ENCODE measurements around the gene SYNGAP1.
"Not testable (repeated sequence)": the region's sequence is repeated elsewhere in the genome, so short reads cannot be mapped to it uniquely, and the experiment has no call there.

SYNGAP1 gene

DNA sequence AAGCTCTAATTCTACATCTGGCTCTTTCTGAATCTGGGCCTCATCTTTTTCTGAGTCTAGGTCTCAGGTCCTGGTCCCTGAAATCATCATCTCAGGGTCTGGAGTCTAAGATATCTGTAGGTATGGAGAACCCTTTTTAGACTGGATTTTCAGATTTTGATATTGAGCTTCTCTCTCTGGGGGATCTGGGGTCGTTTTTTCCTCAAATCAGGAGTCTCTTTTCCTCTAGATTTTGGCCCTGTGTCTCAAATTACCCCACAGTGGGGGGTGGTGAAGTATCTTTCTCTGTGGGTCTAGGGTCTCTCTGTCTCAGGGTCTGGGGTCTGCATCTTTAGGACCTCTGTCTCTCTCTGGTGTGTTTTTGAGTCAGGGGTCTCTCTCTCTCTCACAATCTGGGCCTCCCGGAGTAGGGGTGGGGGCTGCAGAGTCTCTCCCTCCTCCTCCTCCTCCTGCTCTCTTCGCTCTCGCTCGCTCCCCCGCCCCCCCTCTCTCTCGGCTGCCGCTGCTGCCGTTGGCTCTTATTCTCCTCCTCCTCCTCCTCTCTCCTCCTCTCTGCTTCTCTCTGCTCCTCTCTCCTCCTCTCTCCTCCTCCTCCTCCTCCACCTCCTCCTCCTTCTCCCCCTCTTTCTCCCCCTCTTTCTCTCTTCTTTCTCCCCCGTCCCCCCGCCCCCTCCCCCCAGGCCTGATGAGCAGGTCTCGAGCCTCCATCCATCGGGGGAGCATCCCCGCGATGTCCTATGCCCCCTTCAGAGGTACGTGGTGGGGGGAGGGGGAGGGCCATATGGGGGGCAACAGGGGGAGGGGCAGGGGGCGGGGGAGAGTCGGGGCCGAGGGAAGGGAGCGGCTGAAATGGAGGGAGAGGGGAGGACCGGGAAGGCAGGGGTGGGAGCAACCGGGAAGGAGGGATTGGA lies at the start of gene SYNGAP1:
SYNGAP1 (plus strand) TSS at position 486 of the 911 bp plus-strand sequence; CDS start at position 686, 200 bp downstream.
- H3K9me3 ChIP-seq (ENCODE audit: control insufficient read depth in 2 of 2, low read length in 2 of 2), result no peaks in the 10 kb centered on the region
- H3K36me3 ChIP-seq (ENCODE audit: control insufficient read depth in 2 of 2, insufficient read depth in 2 of 2, low read length in 2 of 2), result peaks cover 6 to 17% of the 10 kb centered on the region in 2 donors
- H3K9ac ChIP-seq (ENCODE audit: low read length in 2 of 2), result peak within 1 kb of the TSS; percentile 79 to 85
- no peaks in the 10 kb centered on the region for H3K27me3 ChIP-seq (ENCODE audit: control insufficient read depth in 1 of 2, insufficient read depth in 2 of 2, low read length in 2 of 2)
- H3K4me1 ChIP-seq (ENCODE audit: control insufficient read depth, insufficient read depth, low read length), result peaks cover 63% of the 10 kb centered on the region
- peak within 1 kb of the TSS; percentile 64 to 86 for H3K4me3 ChIP-seq (ENCODE audit: low read length in 2 of 2)
- H3K27ac ChIP-seq (ENCODE audit: low read length), result peak within 1 kb of the TSS; percentile 97

DNA sequence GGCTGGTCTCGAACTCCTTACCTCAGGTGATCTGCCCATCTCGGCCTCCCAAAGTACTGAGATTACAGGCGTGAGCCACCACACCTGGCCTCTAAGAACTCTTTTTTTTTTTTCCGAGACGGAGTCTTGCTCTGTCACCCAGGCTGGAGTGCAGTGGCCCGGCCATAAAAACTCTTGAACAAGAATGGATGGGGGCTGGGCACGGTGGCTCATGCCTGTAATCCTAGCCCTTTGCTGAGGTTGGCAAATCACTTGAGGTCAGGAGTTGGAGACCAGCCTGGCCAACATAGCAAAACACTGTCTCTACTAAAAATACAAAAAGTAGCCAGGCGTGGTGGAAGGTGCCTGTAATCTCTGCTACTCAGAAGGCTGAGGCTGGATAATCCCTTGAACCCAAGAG lies 48.0 kb upstream of the SYNGAP1 start:
- H3K27ac ChIP-seq (ENCODE audit: low read length); H3K4me3 ChIP-seq (ENCODE audit: low read length in 2 of 2); H3K27me3 ChIP-seq (ENCODE audit: control insufficient read depth in 1 of 2, insufficient read depth in 2 of 2, low read length in 2 of 2); H3K9me3 ChIP-seq (ENCODE audit: control insufficient read depth in 2 of 2, low read length in 2 of 2); H3K9ac ChIP-seq (ENCODE audit: low read length in 2 of 2); H3K36me3 ChIP-seq (ENCODE audit: control insufficient read depth in 2 of 2, insufficient read depth in 2 of 2, low read length in 2 of 2): not testable (repeated sequence)
- peaks cover 22% of the 10 kb centered on the region for H3K4me1 ChIP-seq (ENCODE audit: control insufficient read depth, insufficient read depth, low read length)

DNA sequence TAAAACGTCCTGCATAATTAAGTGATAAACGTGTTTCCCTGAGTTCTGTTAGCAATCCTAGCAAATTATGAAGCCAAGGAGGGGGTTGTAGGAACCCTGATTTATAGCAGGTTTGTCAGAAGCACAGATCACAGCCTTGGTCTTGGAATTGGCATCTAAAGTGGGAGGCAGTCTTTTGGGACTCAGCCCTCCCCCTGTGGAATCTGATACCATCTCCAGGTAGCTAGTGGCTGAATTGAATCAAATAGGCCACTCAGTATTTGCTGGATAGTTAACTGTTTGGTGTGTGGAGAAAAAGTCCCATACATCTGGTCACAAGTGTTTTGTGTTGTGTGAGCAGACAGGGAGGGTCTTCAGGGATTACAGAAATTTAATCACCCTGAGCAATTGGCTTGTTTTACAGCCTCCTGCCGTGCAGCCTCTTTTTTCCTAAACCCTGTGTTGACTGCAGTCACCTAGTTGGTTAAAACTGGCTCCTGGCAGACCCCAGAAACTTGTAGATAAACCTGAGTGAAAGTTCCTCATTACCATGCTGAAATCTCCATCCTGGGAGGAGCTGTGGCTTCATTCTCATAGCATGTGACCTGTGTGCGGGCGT lies 47.2 kb upstream of the SYNGAP1 start:
- no peaks in the 10 kb centered on the region for H3K27me3 ChIP-seq (ENCODE audit: control insufficient read depth in 1 of 2, insufficient read depth in 2 of 2, low read length in 2 of 2)
- H3K27ac ChIP-seq (ENCODE audit: low read length), result no peak overlapping the region
- no peak overlapping the region for H3K9ac ChIP-seq (ENCODE audit: low read length in 2 of 2)
- no peaks in the 10 kb centered on the region for H3K9me3 ChIP-seq (ENCODE audit: control insufficient read depth in 2 of 2, low read length in 2 of 2)
- no peaks in the 10 kb centered on the region for H3K36me3 ChIP-seq (ENCODE audit: control insufficient read depth in 2 of 2, insufficient read depth in 2 of 2, low read length in 2 of 2)
- peaks cover 22% of the 10 kb centered on the region for H3K4me1 ChIP-seq (ENCODE audit: control insufficient read depth, insufficient read depth, low read length)
- no peak overlapping the region for H3K4me3 ChIP-seq (ENCODE audit: low read length in 2 of 2)

DNA sequence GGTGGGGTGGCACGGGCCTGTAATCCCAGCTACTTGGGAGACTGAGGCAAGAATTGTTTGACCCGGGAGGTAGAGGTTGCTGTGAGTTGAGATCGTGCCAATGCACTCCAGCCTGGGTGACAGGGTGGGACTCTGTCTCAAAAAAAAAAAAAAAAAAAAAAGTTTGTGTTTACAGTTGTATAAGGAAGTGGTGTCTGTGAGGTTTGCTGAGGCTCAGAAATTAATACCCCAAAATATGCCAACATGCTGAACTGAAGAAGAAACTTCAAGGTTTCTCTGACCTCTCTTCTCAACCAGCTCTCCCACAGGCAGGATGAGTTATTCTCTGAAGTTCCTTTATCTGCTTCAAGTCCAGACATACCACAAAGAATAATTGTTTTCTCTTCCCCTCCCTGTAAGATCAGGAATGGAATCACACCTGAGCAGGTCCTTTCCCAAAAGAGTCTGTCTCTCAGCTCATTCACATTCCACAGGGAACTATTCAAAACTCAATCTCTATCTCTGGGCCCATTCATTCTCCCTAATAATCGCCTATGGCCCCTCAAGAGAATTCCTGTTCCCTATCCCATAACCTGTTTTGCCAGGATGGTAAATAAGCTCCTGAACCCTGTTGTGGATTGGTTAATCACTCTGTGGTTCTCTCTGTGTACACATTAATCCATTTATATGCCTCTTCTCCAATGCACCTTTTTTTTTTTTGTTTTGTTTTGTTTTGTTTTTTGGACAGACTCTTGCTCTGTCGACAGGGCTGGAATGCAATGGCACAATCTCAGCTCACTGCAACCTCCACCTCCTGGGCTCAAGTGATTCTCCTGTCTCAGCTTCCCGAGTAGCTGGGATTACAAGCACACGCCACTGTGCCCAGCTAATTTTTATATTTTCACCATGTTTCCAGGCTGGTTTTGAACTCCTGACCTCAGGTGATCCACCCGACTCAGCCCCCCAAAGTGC lies 45.6 kb upstream of the SYNGAP1 start:
- Histone ChIP-seq H3K4me1 (ENCODE audit: control insufficient read depth, insufficient read depth, low read length) (peaks cover 22% of the 10 kb centered on the region), H3K9ac (ENCODE audit: low read length in 2 of 2) (no peak overlapping the region), H3K27ac (ENCODE audit: low read length) (peak overlapping the region; percentile 62), H3K36me3 (ENCODE audit: control insufficient read depth in 2 of 2, insufficient read depth in 2 of 2, low read length in 2 of 2) (no peaks in the 10 kb centered on the region), H3K9me3 (ENCODE audit: control insufficient read depth in 2 of 2, low read length in 2 of 2) (no peaks in the 10 kb centered on the region), H3K4me3 (ENCODE audit: low read length in 2 of 2) (peak overlapping the region in 1 of 2 donors; percentile 49), H3K27me3 (ENCODE audit: control insufficient read depth in 1 of 2, insufficient read depth in 2 of 2, low read length in 2 of 2) (no peaks in the 10 kb centered on the region)

DNA sequence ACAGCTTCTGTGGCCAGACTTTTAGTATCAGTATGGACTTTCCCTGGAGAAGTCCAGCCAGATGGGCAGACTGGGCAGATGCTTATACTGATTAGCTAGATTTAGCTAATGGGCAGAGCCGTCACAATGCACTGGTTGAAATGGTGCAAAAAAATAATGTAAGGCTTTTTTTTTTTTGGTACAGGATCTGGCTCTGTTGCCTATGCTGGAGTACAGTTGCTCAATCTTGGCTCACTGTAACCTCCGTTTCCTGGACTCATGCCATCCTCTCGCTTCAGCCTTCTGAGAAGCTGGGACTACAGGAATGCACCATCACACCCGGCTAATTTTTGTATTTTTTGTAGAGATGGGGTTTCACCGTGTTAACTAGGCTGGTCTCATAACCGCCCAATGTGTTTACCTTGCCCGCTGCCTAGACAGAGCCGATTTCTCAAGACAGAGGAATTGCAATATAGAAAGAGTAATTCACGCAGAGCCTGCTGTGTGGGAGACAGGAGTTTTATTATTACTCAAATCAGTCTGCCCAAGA lies 44.7 kb upstream of the SYNGAP1 start:
- Histone ChIP-seq H3K9me3 (ENCODE audit: control insufficient read depth in 2 of 2, low read length in 2 of 2) (no peaks in the 10 kb centered on the region), H3K27me3 (ENCODE audit: control insufficient read depth in 1 of 2, insufficient read depth in 2 of 2, low read length in 2 of 2) (no peaks in the 10 kb centered on the region), H3K36me3 (ENCODE audit: control insufficient read depth in 2 of 2, insufficient read depth in 2 of 2, low read length in 2 of 2) (no peaks in the 10 kb centered on the region), H3K27ac (ENCODE audit: low read length) (peak overlapping the region; percentile 62), H3K4me3 (ENCODE audit: low read length in 2 of 2) (peak overlapping the region in 1 of 2 donors; percentile 49), H3K9ac (ENCODE audit: low read length in 2 of 2) (peak overlapping the region; percentile 21 to 44), H3K4me1 (ENCODE audit: control insufficient read depth, insufficient read depth, low read length) (peaks cover 22% of the 10 kb centered on the region)

DNA sequence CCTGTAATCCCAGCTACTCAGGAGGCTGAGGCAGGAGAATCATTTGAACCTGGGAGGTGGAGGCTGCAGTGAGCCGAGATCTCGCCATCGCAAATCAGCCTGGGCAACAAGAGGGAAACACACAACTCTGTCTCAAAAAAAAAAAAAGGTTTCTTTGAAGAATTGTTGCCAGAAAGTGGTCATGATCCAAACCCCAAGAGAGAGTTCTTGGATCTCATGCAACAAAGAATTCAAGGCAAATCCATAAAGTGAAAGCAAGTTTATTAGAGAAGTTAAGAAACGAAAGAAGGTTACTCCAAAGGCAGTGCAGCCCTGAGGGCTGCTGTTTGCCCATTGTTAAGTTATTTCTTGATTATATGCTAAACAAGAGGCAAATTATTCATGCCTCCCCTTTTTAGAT lies 42.7 kb upstream of the SYNGAP1 start:
- Histone ChIP-seq H3K27ac (ENCODE audit: low read length) (no peak overlapping the region), H3K9ac (ENCODE audit: low read length in 2 of 2) (no peak overlapping the region), H3K4me1 (ENCODE audit: control insufficient read depth, insufficient read depth, low read length) (peaks cover 25% of the 10 kb centered on the region), H3K4me3 (ENCODE audit: low read length in 2 of 2) (no peak overlapping the region), H3K9me3 (ENCODE audit: control insufficient read depth in 2 of 2, low read length in 2 of 2) (no peaks in the 10 kb centered on the region), H3K36me3 (ENCODE audit: control insufficient read depth in 2 of 2, insufficient read depth in 2 of 2, low read length in 2 of 2) (no peaks in the 10 kb centered on the region), H3K27me3 (ENCODE audit: control insufficient read depth in 1 of 2, insufficient read depth in 2 of 2, low read length in 2 of 2) (no peaks in the 10 kb centered on the region)

DNA sequence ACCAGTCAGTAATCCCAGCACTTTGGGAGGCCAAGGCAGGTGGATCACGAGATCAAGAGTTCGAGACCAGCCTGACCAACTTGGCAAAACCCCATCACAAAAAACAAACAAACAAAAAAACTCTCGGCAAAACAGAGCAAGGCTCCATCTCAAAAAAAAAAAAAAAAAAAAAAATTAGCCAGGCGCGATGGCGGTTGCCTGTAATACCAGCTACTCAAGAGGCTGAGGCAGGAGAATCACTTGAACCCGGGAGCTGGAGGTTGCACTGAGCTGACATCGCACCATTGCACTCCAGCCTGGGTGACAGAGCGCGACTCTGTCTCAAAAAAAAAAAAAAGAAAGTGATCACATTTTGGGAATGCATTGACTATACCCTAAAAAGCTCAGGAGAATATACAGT lies 40.7 kb upstream of the SYNGAP1 start:
- not testable (repeated sequence) for H3K9ac ChIP-seq (ENCODE audit: low read length in 2 of 2); H3K27me3 ChIP-seq (ENCODE audit: control insufficient read depth in 1 of 2, insufficient read depth in 2 of 2, low read length in 2 of 2); H3K9me3 ChIP-seq (ENCODE audit: control insufficient read depth in 2 of 2, low read length in 2 of 2); H3K36me3 ChIP-seq (ENCODE audit: control insufficient read depth in 2 of 2, insufficient read depth in 2 of 2, low read length in 2 of 2); H3K4me3 ChIP-seq (ENCODE audit: low read length in 2 of 2); H3K27ac ChIP-seq (ENCODE audit: low read length)
- H3K4me1 ChIP-seq (ENCODE audit: control insufficient read depth, insufficient read depth, low read length), result peaks cover 37% of the 10 kb centered on the region

DNA sequence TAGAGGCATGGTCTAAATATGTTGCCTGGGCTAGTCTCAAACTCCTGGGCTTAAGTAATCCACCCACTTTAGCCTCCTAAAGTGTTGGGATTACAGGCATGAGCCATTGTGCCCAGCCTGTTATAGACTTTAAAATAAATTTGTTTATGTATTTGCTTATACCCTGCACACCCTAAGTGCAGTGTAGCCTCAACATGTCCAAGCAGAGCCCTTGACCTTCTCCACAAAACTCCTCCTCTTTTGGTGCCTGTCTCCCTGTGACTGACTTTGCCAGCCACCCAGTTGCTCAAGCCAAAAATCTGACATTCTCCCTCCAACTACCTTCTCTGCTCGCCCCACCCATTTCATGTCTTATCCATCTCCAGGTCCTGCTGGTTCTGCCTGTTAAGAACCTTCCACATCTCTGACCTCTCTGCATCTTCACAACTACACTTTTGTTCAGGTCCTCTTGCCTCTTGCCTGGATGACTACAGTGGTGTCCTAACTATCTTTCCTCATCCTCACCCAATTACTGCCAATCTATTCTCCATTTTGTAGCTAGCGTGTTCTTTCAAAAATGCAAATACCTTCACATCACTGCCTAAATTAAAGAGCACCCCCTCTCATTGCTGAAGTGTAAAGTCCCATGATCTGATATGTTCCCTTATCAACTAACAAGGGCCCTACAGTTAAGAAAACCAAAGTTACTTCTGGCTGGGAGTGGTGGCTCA lies 39.4 kb upstream of the SYNGAP1 start:
- no peak overlapping the region for H3K27ac ChIP-seq (ENCODE audit: low read length)
- no peaks in the 10 kb centered on the region for H3K36me3 ChIP-seq (ENCODE audit: control insufficient read depth in 2 of 2, insufficient read depth in 2 of 2, low read length in 2 of 2)
- H3K9me3 ChIP-seq (ENCODE audit: control insufficient read depth in 2 of 2, low read length in 2 of 2), result no peaks in the 10 kb centered on the region
- peaks cover 25% of the 10 kb centered on the region for H3K4me1 ChIP-seq (ENCODE audit: control insufficient read depth, insufficient read depth, low read length)
- no peaks in the 10 kb centered on the region for H3K27me3 ChIP-seq (ENCODE audit: control insufficient read depth in 1 of 2, insufficient read depth in 2 of 2, low read length in 2 of 2)
- no peak overlapping the region for H3K4me3 ChIP-seq (ENCODE audit: low read length in 2 of 2)
- no peak overlapping the region for H3K9ac ChIP-seq (ENCODE audit: low read length in 2 of 2)

DNA sequence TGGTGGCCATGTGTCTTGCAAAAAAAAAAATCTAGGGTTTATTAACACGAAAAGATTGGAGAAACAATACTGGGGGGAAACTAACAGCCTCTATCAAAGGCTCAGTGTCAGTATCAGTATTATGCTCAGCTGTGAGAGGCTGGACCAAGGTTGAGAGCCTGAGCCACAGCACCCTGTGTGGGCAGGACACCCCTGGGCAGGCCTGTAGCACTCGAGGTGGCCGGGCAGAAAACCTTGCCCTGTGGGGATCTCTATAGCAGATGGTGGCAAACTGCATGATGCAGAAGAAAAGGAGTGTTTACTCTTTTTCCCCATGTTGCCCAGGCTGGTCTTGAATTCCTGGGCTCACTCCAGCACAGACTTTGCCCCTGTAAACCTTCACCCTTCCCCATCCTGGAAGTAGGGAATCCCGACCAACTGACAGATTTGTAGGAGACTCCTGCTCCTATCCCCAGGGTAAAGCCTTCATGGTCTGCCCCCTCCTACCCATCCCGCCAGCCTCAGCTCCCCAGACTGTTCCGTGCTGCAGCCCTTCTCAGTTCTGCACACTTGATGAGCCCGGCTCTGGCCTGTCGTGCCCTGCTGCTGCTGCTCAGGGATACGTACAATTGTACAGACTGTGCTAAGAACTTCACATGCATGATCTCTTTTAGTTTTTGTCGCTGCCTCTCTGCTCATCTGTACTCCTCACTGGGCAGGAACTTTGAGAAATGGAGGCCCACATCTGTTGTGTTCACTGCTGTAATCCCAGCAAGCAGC lies 36.3 kb upstream of the SYNGAP1 start:
- Histone ChIP-seq H3K4me3 (ENCODE audit: low read length in 2 of 2) (no peak overlapping the region), H3K36me3 (ENCODE audit: control insufficient read depth in 2 of 2, insufficient read depth in 2 of 2, low read length in 2 of 2) (no peaks in the 10 kb centered on the region), H3K27me3 (ENCODE audit: control insufficient read depth in 1 of 2, insufficient read depth in 2 of 2, low read length in 2 of 2) (no peaks in the 10 kb centered on the region), H3K4me1 (ENCODE audit: control insufficient read depth, insufficient read depth, low read length) (peaks cover 19% of the 10 kb centered on the region), H3K27ac (ENCODE audit: low read length) (peak overlapping the region; percentile 37), H3K9ac (ENCODE audit: low read length in 2 of 2) (no peak overlapping the region), H3K9me3 (ENCODE audit: control insufficient read depth in 2 of 2, low read length in 2 of 2) (no peaks in the 10 kb centered on the region)
